ENCODE data around the gene CRYBG2. TPM values are rescaled to one million over a fixed set of nuclear protein-coding genes. Genes with fewer than 3 reads are reported as not detected.

CRYBG2 gene
- total RNA-seq, 4 donors from 2014 or later: under 0.01 TPM; not detected in 3

- Histone ChIP-seq H3K9me3 (no peaks in the 10 kb centered on the region), H3K4me3 (no peak overlapping the region), H3K36me3 (no peaks in the 10 kb centered on the region), H3K27me3 (peaks cover 0 to 5% of the 10 kb centered on the region in 2 donors), H3K4me1 (peaks cover 0 to 10% (median 2%) of the 10 kb centered on the region in 4 donors), H3K27ac (no peak overlapping the region)
- WGBS, 2 donors: 72 to 73% methylated on average over 3 of the region's 3 CpGs
- DNase-seq (ENCODE audit: low spot score in 2 of 2): no peak
- TF ChIP-seq POLR2A (IDR thresholded peaks at IDR 0.05) (no peak), EP300 (IDR thresholded peaks at IDR 0.05) (no peak), CTCF (IDR thresholded peaks at IDR 0.05) (no peak)
Observed at GRCh38 chr1:26324550-26324949, 29.4 kb downstream of the CRYBG2 start.

- H3K36me3 ChIP-seq: no peaks in the 10 kb centered on the region
- 93 to 98% methylated on average over 2 of the region's 2 CpGs for WGBS, 2 donors
- H3K4me1 ChIP-seq: peaks cover 0 to 10% (median 2%) of the 10 kb centered on the region in 4 donors
- H3K9me3 ChIP-seq: no peaks in the 10 kb centered on the region
- H3K4me3 ChIP-seq: no peak overlapping the region
- H3K27me3 ChIP-seq: peaks cover 0 to 5% of the 10 kb centered on the region in 2 donors
- TF ChIP-seq CTCF (IDR thresholded peaks at IDR 0.05) (no peak), EP300 (IDR thresholded peaks at IDR 0.05) (no peak), POLR2A (IDR thresholded peaks at IDR 0.05) (no peak)
- no peak overlapping the region for H3K27ac ChIP-seq
- DNase-seq (ENCODE audit: low spot score in 2 of 2): no peak
Observed at GRCh38 chr1:26323382-26323781, 30.5 kb downstream of the CRYBG2 start.

- no peak for DNase-seq (ENCODE audit: low spot score in 2 of 2)
- Histone ChIP-seq H3K4me3 (no peak overlapping the region), H3K9me3 (no peaks in the 10 kb centered on the region), H3K36me3 (no peaks in the 10 kb centered on the region), H3K27ac (no peak overlapping the region), H3K4me1 (peaks cover 0 to 10% (median 2%) of the 10 kb centered on the region in 4 donors), H3K27me3 (peaks cover 0 to 5% of the 10 kb centered on the region in 2 donors)
- no peak for TF ChIP-seq EP300 (IDR thresholded peaks at IDR 0.05)
- no peak for TF ChIP-seq CTCF (IDR thresholded peaks at IDR 0.05)
- no peak for TF ChIP-seq POLR2A (IDR thresholded peaks at IDR 0.05)
- WGBS, 2 donors: 71 to 78% methylated on average over 10 of the region's 10 CpGs
Observed at GRCh38 chr1:26322042-26322331, 31.9 kb downstream of the CRYBG2 start.

GRCh38 chr1:26321315-26322041, 32.5 kb downstream of the CRYBG2 start:
- Histone ChIP-seq H3K4me3 (no peak overlapping the region), H3K4me1 (peaks cover 0 to 10% (median 2%) of the 10 kb centered on the region in 4 donors), H3K9me3 (no peaks in the 10 kb centered on the region), H3K27ac (no peak overlapping the region), H3K36me3 (no peaks in the 10 kb centered on the region), H3K27me3 (peaks cover 0 to 5% of the 10 kb centered on the region in 2 donors)
- peak; percentile 83 to 95 (median 88) for TF ChIP-seq CTCF (IDR thresholded peaks at IDR 0.05)
- no peak for TF ChIP-seq EP300 (IDR thresholded peaks at IDR 0.05)
- no peak for TF ChIP-seq POLR2A (IDR thresholded peaks at IDR 0.05)
- DNase-seq (ENCODE audit: low spot score in 2 of 2): peak; percentile 92 to 99
- 13 to 18% methylated on average over 13 to 16 of the region's 16 CpGs for WGBS, 2 donors

GRCh38 chr1:26320896-26321295, 33.0 kb downstream of the CRYBG2 start:
- Histone ChIP-seq H3K36me3 (no peaks in the 10 kb centered on the region), H3K4me3 (no peak overlapping the region), H3K9me3 (no peaks in the 10 kb centered on the region), H3K4me1 (peaks cover 0 to 10% (median 2%) of the 10 kb centered on the region in 4 donors), H3K27ac (no peak overlapping the region), H3K27me3 (peaks cover 0 to 5% of the 10 kb centered on the region in 2 donors)
- DNase-seq (ENCODE audit: low spot score in 2 of 2): no peak
- 59 to 79% methylated on average over 2 of the region's 2 CpGs for WGBS, 2 donors
- TF ChIP-seq POLR2A (IDR thresholded peaks at IDR 0.05) (no peak), CTCF (IDR thresholded peaks at IDR 0.05) (no peak), EP300 (IDR thresholded peaks at IDR 0.05) (no peak)

Measured in tibial nerve (tissue), 4 donors.